ENCODE results near the gene PLCB4. TPM values are rescaled to one million over a fixed set of nuclear protein-coding genes. Genes with fewer than 3 reads are reported as not detected.
A peak's percentile ranks its signal among the peaks of the same experiment; 100 is the strongest.

The PLCB4 gene
- polyA plus RNA-seq, 3 donors: 13.1 to 15.7 (median 13.9) TPM

DNA sequence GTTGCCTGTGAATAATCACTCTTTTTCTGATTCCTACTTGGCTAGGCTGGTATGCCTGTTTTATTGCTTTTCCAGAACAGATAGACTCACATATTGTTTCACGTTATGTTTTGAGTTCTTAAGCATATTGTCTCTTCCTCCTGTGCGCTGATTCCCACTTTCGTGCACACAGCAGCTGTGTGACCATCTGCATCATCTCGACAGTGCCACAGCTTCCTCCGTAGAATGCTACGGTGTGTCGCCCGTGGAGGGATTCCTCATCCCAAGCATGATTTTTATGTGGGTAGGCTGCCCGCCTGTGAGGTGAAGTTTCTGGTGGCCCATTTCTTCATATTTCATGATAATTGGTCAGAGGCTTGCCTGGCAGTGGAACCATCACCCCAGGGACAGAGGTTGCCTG is 31.8 kb downstream of the PLCB4 start:
- DNase-seq (ENCODE audit: low read depth in 3 of 3, low spot score in 2 of 3): no peak

- DNase-seq (ENCODE audit: low read depth in 3 of 3, low spot score in 2 of 3): no peak
Observed at GRCh38 chr20:9102456-9102855, 33.6 kb downstream of the PLCB4 start.

GRCh38 chr20:9103955-9104354 is 35.1 kb downstream of the PLCB4 start:
- DNase-seq (ENCODE audit: low read depth in 3 of 3, low spot score in 2 of 3): no peak

DNA sequence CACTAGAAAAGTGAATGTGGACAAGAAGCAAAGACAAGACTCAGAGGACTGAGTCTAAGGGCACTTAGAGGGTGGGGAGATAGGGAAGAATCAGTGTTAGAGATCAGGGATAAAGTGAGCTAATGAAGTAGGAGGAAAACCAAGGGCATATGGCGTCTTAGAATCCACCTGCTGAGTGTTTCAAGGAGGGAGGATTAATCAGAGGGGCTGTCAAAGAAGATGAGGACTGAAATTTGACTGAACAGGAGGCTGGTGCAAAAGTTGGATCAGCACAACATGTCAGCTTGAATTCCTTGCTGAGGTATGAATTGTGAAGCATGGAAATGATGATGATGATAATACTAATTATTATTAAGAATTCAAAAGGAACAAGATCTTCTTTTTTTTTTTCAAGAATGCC is 39.4 kb downstream of the PLCB4 start:
- no peak for DNase-seq (ENCODE audit: low read depth in 3 of 3, low spot score in 2 of 3)

- DNase-seq (ENCODE audit: low read depth in 3 of 3, low spot score in 2 of 3): no peak
Observed at GRCh38 chr20:9109566-9109965, 40.7 kb downstream of the PLCB4 start.

- no peak for DNase-seq (ENCODE audit: low read depth in 3 of 3, low spot score in 2 of 3)
Observed at GRCh38 chr20:9110365-9110764, 41.5 kb downstream of the PLCB4 start.

DNA sequence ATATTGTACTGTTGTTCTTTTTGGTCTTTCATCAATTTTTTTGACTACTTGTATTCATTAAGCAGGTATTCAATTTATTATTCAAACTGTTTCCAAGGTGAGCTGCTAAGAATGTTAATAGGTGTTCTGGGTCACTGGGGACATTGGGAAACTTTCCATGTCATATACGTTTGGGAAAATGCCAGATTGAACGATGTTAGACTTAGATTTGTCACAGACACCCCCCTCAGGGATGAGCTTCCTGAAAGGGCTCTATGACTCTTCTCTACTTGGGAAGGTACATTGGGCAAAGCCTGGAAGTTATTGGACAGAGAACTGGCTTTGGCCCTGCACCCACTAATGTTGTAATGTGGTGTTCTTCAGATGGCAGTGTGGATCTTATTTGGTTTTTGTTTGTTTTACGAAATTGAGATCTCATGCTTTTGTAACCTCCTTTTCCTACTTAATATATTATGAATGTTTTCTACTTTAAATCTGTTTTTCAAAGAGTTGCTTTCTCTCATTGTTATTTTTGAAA is 42.1 kb downstream of the PLCB4 start:
- no peak for DNase-seq (ENCODE audit: low read depth in 3 of 3, low spot score in 2 of 3)

GRCh38 chr20:9112541-9113515 is 43.9 kb downstream of the PLCB4 start:
- DNase-seq (ENCODE audit: low read depth in 3 of 3, low spot score in 2 of 3): no peak

DNA sequence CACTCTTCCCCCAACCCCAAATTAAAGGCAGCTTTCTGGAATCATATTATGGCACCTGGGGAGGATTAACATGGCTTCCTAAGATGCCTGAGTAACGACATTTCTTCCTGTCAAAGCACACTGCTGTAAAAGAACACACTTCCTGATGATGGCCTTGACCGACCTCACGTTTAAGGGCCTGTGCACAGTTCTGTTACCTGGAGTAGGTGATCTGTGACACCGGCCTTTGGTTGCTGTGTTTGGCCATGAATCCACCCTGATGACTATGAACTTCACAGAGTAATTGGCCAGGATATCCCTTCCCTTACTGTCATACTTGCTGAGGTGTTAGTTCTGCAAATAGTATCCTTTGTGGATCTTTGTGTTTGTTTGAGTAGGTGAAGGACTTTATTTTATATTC is 45.8 kb downstream of the PLCB4 start:
- DNase-seq (ENCODE audit: low read depth in 3 of 3, low spot score in 2 of 3): no peak

DNA sequence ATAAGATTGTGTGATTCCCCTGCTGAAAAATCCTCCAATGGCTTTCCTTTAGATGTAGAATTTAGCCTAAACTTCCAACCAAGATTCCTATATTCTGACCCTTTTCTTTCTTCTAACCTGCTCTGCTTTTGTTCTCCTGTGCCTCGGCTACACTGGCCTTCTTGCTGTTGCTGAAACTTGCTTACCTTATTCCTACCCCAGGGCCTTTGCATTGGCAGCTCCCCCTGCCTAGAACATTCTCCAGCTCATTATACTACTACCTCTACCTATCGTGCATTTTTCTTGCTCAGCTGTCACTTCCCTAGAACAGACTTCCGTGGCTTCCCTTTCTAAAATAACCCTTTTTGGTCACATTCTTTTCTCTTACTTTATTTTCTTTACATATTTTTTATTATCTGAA is 48.7 kb downstream of the PLCB4 start:
- DNase-seq (ENCODE audit: low read depth in 3 of 3, low spot score in 2 of 3): no peak

- no peak for DNase-seq (ENCODE audit: low read depth in 3 of 3, low spot score in 2 of 3)
Observed at GRCh38 chr20:9119776-9120175, 50.9 kb downstream of the PLCB4 start.

DNA sequence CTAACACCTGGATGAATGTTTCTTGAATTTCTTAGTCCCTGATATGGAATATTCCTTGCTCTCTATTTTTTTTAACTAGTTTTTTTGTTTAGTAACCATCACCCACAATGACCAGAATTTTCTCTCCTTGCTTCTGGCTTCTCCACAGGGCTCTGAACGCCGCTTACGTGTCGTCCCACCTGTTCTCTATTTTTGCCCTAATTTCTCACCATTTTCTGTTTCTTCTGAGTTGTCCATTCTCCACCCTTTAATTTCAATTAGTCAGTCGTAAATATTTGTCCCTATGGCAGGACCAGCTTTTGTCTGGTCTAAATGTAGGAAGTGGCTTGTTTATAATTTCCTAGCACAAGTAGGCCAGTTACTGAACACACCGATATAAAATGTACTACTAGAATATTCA is 52.3 kb downstream of the PLCB4 start:
- DNase-seq (ENCODE audit: low read depth in 3 of 3, low spot score in 2 of 3): no peak

GRCh38 chr20:9122571-9122970 is 53.7 kb downstream of the PLCB4 start:
- DNase-seq (ENCODE audit: low read depth in 3 of 3, low spot score in 2 of 3): no peak

- DNase-seq (ENCODE audit: low read depth in 3 of 3, low spot score in 2 of 3): no peak
Observed at GRCh38 chr20:9126527-9126926, 57.6 kb downstream of the PLCB4 start.

DNA sequence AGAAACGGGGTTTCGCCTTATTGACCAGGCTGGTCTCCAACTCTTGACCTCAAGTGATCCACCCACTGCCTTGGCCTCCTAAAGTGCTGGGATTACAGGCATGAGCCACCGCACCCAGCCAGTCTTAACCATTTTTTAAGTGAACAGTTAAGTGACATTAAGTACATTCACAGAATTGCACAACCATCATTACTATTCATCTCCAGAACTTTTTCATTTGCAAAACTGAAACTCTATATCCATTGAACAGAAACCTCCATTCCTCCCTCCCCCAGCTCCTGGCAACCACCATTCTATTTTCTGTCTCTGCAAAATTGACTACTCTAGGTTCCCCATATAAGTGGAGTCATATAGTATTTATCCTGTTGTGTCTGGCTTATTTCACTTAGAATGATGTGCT is 59.7 kb downstream of the PLCB4 start:
- DNase-seq (ENCODE audit: low read depth in 3 of 3, low spot score in 2 of 3): no peak

GRCh38 chr20:9129756-9130155 is 60.9 kb downstream of the PLCB4 start:
- DNase-seq (ENCODE audit: low read depth in 3 of 3, low spot score in 2 of 3): no peak

- peak in 2 of 3 donors; percentile 20 to 21 for DNase-seq (ENCODE audit: low read depth in 3 of 3, low spot score in 2 of 3)
Observed at GRCh38 chr20:9130521-9130920, 61.6 kb downstream of the PLCB4 start.

- DNase-seq (ENCODE audit: low read depth in 3 of 3, low spot score in 2 of 3): no peak
Observed at GRCh38 chr20:9131841-9132240, 63.0 kb downstream of the PLCB4 start.

DNA sequence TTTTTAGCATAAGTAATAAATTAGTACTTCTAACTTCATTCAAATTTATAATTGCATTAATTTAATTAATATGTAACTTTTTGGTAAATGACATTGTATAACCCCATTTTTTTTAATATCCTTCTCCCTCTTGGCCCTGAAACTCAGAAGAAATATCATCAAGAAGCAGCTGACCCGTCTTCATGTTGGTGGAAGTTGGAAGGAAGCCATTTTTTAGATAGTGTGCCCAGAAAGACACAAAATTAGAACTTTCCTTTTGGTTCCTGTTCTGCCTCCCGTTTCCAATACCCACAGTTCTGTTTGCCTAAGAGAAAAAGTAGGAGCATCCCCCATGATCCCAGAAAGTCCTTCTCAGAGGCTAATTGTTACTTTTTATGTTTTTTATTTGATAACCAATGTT is 65.5 kb downstream of the PLCB4 start:
- DNase-seq (ENCODE audit: low read depth in 3 of 3, low spot score in 2 of 3): no peak

DNA sequence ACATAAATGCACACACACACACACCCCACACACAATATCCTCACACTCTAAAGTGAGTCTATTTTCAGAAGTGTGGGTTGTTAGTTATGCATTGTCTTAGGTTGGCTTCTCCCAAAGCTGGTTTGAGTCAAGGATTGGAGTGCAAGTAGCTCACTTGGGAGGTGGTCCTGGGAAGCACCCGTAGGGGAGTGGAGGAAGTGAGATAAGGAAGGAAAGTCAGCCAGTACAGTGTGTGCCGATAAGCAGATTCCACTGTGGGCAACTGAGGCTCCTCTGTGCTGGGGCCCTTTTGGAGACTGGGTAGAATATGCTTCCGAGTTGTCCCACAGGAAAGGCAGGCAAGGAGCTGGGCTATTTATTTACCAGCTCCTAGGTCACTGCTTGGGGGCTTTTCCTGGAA is 67.2 kb downstream of the PLCB4 start:
- DNase-seq (ENCODE audit: low read depth in 3 of 3, low spot score in 2 of 3): no peak

GRCh38 chr20:9137001-9137400 is 68.1 kb downstream of the PLCB4 start:
- no peak for DNase-seq (ENCODE audit: low read depth in 3 of 3, low spot score in 2 of 3)

GRCh38 chr20:9139106-9139833 is 70.4 kb downstream of the PLCB4 start:
- DNase-seq (ENCODE audit: low read depth in 3 of 3, low spot score in 2 of 3): no peak
